OCI-LY3 (cell line): ENCODE measurements around the gene PDE4D.

Experiments
- H2AFZ ChIP-seq: fragments of 200-600, 300-600 bp; shearing (Covaris generic); 2 replicates; pipeline ENCODE4 v1.6.0; 2014; ENCODE audit warnings: antibody characterized with exemption, low read depth, low read length
- H3K27ac ChIP-seq: fragments of 200-600, 300-600 bp; sonication (generic); 2 replicates; pipeline ENCODE4 v1.5.1; 2014; ENCODE audit warnings: mild to moderate bottlenecking, low read length, moderate library complexity, mixed read lengths
- H3K27me3 ChIP-seq: fragments of 200-600, 300-600 bp; sonication (generic); 2 replicates; pipeline ENCODE4 v1.6.1; 2014; ENCODE audit warnings: low read depth, low read length, mixed read lengths
- H3K36me3 ChIP-seq: fragments of 200-600, 300-600 bp; sonication (generic); replicated peaks from 2 replicates; pipeline ENCODE3; 2014; ENCODE audit warnings: low read depth, low read length, mixed read lengths
- H3K4me1 ChIP-seq: fragments of 300-600, 200-600 bp; sonication (generic); 2 replicates; pipeline ENCODE4 v1.6.1; 2014; ENCODE audit warnings: low read length, mixed read lengths
- H3K4me2 ChIP-seq: fragments of 200-600, 300-600 bp; sonication (generic); 2 replicates; pipeline ENCODE4 v1.6.1; 2014; ENCODE audit warnings: low read length, mixed read lengths
- H3K4me3 ChIP-seq: fragments of 300-600, 200-600 bp; sonication (generic); 2 replicates; pipeline ENCODE4 v1.5.1; 2014; ENCODE audit warnings: antibody characterized with exemption, mild to moderate bottlenecking, low read length, moderate library complexity
- H3K79me2 ChIP-seq: fragments of 300-600, 200-600 bp; shearing (Covaris generic); 2 replicates; pipeline ENCODE4 v1.6.1; 2014; ENCODE audit warnings: mild to moderate bottlenecking, low read length, mixed read lengths
- H3K9ac ChIP-seq: fragments of 300-600, 200-600 bp; shearing (Covaris generic); 2 replicates; pipeline ENCODE4 v1.6.0; 2014; ENCODE audit warnings: mild to moderate bottlenecking, low read length, moderate library complexity
- H3K9me3 ChIP-seq: fragments of 200-600, 300-600 bp; shearing (Covaris generic); 2 replicates; pipeline ENCODE4 v1.6.1; 2014; ENCODE audit warnings: low read length, mixed read lengths; ENCODE audit not compliant: insufficient read depth
- H4K20me1 ChIP-seq: fragments of 200-600, 300-600 bp; sonication (generic); 2 replicates; pipeline ENCODE4 v1.6.1; 2016; ENCODE audit warnings: low read length, mixed read lengths; ENCODE audit not compliant: insufficient read depth
- EZH2phosphoT487 ChIP-seq: fragments of 200-600 bp; shearing (Covaris generic); IDR thresholded peaks from 2 replicates; pipeline ENCODE4 v1.6.1; 2018; ENCODE audit warnings: antibody characterized with exemption, mixed run types, low read depth
- TF ChIP-seq, protein P1 (sequence below): fragments of 200-600, 300-600 bp; sonication (generic); IDR thresholded peaks from 2 replicates; pipeline ENCODE4 v1.5.1; 2014; ENCODE audit warnings: antibody characterized with exemption, low read length, low read depth

PDE4D gene

DNA sequence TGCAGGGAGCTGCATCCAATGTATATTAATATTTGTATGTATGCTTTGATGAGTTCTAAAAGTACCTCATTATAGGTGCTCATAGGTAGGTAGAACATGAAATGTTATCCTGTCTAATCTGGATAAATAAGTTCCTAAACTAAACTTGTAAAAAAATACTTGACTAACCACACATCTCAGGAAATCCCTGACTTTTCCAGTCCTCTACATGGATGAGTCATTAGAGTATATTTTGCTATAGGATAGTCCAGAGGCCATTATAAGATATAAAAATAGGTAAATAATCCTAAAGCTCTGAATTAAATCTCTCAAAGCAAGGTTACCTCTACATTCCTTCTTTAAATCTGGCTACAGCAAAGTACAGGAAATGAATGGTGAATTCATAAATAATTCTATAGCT lies 906.3 kb downstream of the PDE4D start:
- no peak overlapping the region for H3K27ac ChIP-seq
- H3K4me2 ChIP-seq = no peak overlapping the region
- no peaks in the 10 kb centered on the region for H3K36me3 ChIP-seq
- no peak overlapping the region for H2AFZ ChIP-seq
- no peaks in the 10 kb centered on the region for H3K79me2 ChIP-seq
- H4K20me1 ChIP-seq = no peaks in the 10 kb centered on the region
- H3K27me3 ChIP-seq = no peaks in the 10 kb centered on the region
- H3K4me1 ChIP-seq = no peaks in the 10 kb centered on the region
- no peak overlapping the region for H3K9ac ChIP-seq
- no peaks in the 10 kb centered on the region for H3K9me3 ChIP-seq
- TF ChIP-seq EZH2phosphoT487 = no peak
- TF ChIP-seq, protein P1, sequence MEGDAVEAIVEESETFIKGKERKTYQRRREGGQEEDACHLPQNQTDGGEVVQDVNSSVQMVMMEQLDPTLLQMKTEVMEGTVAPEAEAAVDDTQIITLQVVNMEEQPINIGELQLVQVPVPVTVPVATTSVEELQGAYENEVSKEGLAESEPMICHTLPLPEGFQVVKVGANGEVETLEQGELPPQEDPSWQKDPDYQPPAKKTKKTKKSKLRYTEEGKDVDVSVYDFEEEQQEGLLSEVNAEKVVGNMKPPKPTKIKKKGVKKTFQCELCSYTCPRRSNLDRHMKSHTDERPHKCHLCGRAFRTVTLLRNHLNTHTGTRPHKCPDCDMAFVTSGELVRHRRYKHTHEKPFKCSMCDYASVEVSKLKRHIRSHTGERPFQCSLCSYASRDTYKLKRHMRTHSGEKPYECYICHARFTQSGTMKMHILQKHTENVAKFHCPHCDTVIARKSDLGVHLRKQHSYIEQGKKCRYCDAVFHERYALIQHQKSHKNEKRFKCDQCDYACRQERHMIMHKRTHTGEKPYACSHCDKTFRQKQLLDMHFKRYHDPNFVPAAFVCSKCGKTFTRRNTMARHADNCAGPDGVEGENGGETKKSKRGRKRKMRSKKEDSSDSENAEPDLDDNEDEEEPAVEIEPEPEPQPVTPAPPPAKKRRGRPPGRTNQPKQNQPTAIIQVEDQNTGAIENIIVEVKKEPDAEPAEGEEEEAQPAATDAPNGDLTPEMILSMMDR = no peak
- no peak overlapping the region for H3K4me3 ChIP-seq

DNA sequence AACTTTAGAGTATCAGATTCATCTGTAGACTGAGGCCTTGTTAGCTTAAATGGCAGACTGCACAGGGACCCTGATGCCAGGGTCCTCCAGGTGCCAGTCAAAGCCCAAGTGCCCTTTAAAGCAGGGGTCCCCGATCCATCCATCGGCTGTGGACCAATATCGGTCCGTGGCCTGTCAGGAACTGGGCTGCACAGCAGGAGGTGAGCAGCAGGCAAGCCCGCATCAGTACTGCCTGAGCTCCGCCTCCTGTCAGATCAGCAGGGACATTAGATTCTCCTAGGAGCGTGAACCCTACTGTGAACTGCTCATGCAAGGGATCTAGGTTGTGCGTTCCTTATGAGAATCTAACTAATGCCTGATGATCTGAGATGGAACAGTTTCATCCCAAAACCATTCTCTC lies 907.2 kb downstream of the PDE4D start:
- Histone ChIP-seq H3K27me3 (no peaks in the 10 kb centered on the region), H3K4me2 (no peak overlapping the region), H4K20me1 (no peaks in the 10 kb centered on the region), H3K4me3 (no peak overlapping the region), H3K27ac (no peak overlapping the region), H2AFZ (no peak overlapping the region), H3K9me3 (no peaks in the 10 kb centered on the region), H3K9ac (no peak overlapping the region), H3K36me3 (no peaks in the 10 kb centered on the region), H3K4me1 (no peaks in the 10 kb centered on the region), H3K79me2 (no peaks in the 10 kb centered on the region)
- no peak for TF ChIP-seq EZH2phosphoT487
- TF ChIP-seq, protein P1 = no peak

DNA sequence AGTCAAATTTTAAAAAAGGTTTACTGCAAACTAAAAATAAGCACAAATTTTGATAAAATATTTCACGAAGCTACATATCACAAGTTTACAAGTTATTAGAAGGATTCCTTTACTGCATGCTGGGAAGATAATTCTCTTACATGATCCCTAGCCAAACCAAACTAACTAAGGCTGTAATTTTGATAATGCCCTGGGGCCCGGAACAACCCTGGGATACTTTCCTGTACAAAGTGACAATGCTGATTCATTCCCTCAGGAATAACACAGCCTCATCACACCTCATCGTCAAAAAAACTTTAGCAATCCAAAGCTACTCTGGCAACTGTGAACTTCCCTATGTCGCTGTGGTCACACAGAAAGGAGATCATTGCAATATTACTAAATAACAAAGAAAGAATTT lies 907.8 kb downstream of the PDE4D start:
- Histone ChIP-seq H3K27me3 (no peaks in the 10 kb centered on the region), H4K20me1 (no peaks in the 10 kb centered on the region), H3K79me2 (no peaks in the 10 kb centered on the region), H3K9ac (no peak overlapping the region), H2AFZ (no peak overlapping the region), H3K4me2 (no peak overlapping the region), H3K4me3 (no peak overlapping the region), H3K9me3 (no peaks in the 10 kb centered on the region), H3K27ac (no peak overlapping the region), H3K4me1 (no peaks in the 10 kb centered on the region), H3K36me3 (no peaks in the 10 kb centered on the region)
- no peak for TF ChIP-seq EZH2phosphoT487
- TF ChIP-seq, protein P1 = no peak

DNA sequence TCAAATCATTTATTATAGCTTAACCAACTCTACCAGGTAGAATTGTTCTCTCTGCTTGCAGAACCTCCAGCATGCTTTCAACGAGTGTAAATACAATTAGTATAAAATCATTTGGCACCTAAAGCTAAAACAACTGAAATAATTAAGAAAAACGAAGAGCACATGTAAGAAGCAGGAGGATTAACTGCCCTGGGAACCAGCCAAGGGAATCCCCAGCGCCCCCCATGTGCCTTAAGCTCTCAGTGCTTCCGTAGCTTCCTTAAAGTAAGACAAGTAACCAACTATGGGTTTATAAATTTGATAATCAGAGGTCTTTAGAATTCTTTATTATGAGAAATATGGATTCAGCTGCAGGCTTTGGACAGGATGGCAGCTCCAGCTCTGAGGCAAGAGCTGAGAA lies 908.2 kb downstream of the PDE4D start:
- H3K79me2 ChIP-seq = no peaks in the 10 kb centered on the region
- no peaks in the 10 kb centered on the region for H3K36me3 ChIP-seq
- H2AFZ ChIP-seq = no peak overlapping the region
- no peak overlapping the region for H3K27ac ChIP-seq
- no peak overlapping the region for H3K4me2 ChIP-seq
- no peak overlapping the region for H3K9ac ChIP-seq
- no peaks in the 10 kb centered on the region for H3K9me3 ChIP-seq
- no peaks in the 10 kb centered on the region for H3K4me1 ChIP-seq
- TF ChIP-seq, protein P1 = no peak
- TF ChIP-seq EZH2phosphoT487 = no peak
- H3K27me3 ChIP-seq = no peaks in the 10 kb centered on the region
- H3K4me3 ChIP-seq = no peak overlapping the region
- H4K20me1 ChIP-seq = no peaks in the 10 kb centered on the region
